Heart left ventricle (tissue), 16 donors: ENCODE data around the gene RNPS1. TPM values are rescaled to one million over a fixed set of nuclear protein-coding genes. Genes with fewer than 3 reads are reported as not detected.
A peak's percentile ranks its signal among the peaks of the same experiment; 100 is the strongest.

ENCODE experiments used
- ATAC-seq, 4 donors: fragments of 200-7000 bp; cut with Tn5 transposase; one replicate each; pipeline ENCODE4 v1.9.1; 2020 to 2022; ENCODE audit warnings: moderate library complexity in 4 of 4, mild to moderate bottlenecking in 3 of 4, moderate number of reproducible peaks in 1 of 4
- DNase-seq, 5 donors: peaks; one replicate each; pipeline ENCODE4 v3.0.0-alpha.2; 2020
- H3K27ac ChIP-seq, 12 donors: fragments of 200-600 bp; sonication (generic) in 4 of 12; one replicate each; pipeline versions ENCODE4 v1.5.0 to v1.8.0; 2016 to 2022; ENCODE audit warnings: mild to moderate bottlenecking in 2 of 12
- H3K27me3 ChIP-seq, 9 donors: fragments of 200-600 bp; sonication (generic) in 2 of 9; one replicate each; pipeline versions ENCODE4 v1.5.1 to v1.8.0; 2016 to 2022; ENCODE audit warnings: mild to moderate bottlenecking in 3 of 9
- H3K36me3 ChIP-seq, 9 donors: fragments of 200-600 bp; sonication (generic) in 2 of 9; one replicate each; pipeline versions ENCODE4 v1.5.0 to v1.8.0; 2018 to 2022; ENCODE audit warnings: mild to moderate bottlenecking in 2 of 9
- H3K4me1 ChIP-seq, 12 donors: fragments of 200-600 bp; sonication (generic) in 4 of 12; one replicate each; pipeline versions ENCODE4 v1.5.0 to v1.8.0; 2016 to 2022; ENCODE audit warnings: mild to moderate bottlenecking in 3 of 12
- H3K4me3 ChIP-seq, 12 donors: fragments of 200-600 bp; sonication (generic) in 4 of 12; one replicate each; pipeline versions ENCODE4 v1.5.0 to v1.8.0; 2017 to 2022; ENCODE audit warnings: mild to moderate bottlenecking in 9 of 12, moderate library complexity in 4 of 12
- H3K9me3 ChIP-seq, 12 donors: fragments of 200-600 bp; sonication (generic) in 4 of 12; one replicate each; pipeline versions ENCODE4 v1.5.0 to v1.8.0; 2016 to 2022; ENCODE audit warnings: mild to moderate bottlenecking in 1 of 12
- POLR2A ChIP-seq, 2 donors: fragments of 450-650 bp; IDR thresholded peaks; one replicate each; pipeline ENCODE4 v1.6.1; 2017; ENCODE audit warnings: antibody characterized with exemption in 2 of 2, mild to moderate bottlenecking in 2 of 2, moderate library complexity in 2 of 2
- WGBS, 4 donors: extraction: QIAGEN DNeasy Blood & Tissue Kit in 2 of 4; methylation state at CpG; one replicate each; pipeline versions ENCODE4 v1.1.5 to v1.1.7; 2013 to 2018; 5-methylcytosine and 5-hydroxymethylcytosine counted together
- intact Hi-C, 10 donors: fragments of 100-400 bp; cut with DNase I; formaldehyde crosslinking; loops; one replicate each; pipeline versions ENCODE4 v1.11.1 to v1.14.2; 2022
- polyA plus RNA-seq, 2 donors: library from polyadenylated mRNA; stranded (reverse); fragments of 200-250 nt; gene quantifications; one replicate each; pipeline ENCODE4 v1.2.3, GENCODE V29; 2013
- total RNA-seq, 9 donors: library from RNA; depleted of rRNA in 2 of 9; stranded (reverse); fragments of >200 nt in 2 of 9; fragmentation: NEBNext Ultra II Directional in 3 of 9; extraction: Animal tissue kit (Norgen Biotek cat#: 25700) in 3 of 9; gene quantifications; one replicate each; pipeline versions ENCODE4 v1.1.0 to v1.2.4, GENCODE V29; 2016 to 2023
- TF ChIP-seq, protein P1 (sequence below), 12 donors: fragments of 200-600 bp; sonication (generic) in 4 of 12; IDR thresholded peaks; one replicate each; pipeline versions ENCODE4 v1.5.0 to v1.8.0; 2018 to 2022; ENCODE audit warnings: antibody characterized with exemption in 12 of 12, mild to moderate bottlenecking in 5 of 12
- donor health status: ischemic (EF 13 %, LVEDD 7.1; RV severe dilation, severe dysfunction).
- donor health status: healthy with polysubstance abuse.
- donor health status: DM: no; HTN: yes; CAD: no.
- donor health status: DM: no; HTN: no; CAD: no.
- donor health status: ischemic (EF 25% LVEDD 6.9; RV normal size, moderate dysfunction).
- donor health status: ischemic (EF 25% LVEDD 5.7; RV mildly dilated, moderate dysfunction).
- donor health status: healthy.
- donor health status: DM: yes; HTN: yes; CAD: no.
- donor health status: ischemic (EF 35%, LVEDD 5.7; RV mildly dilated, moderate dysfunction).
- donor health status: nonischemic (EF 11% LVEDD 7.7; RV severe dilation, severe dysfunction).
- donor health status: DM: yes; HTN: yes; CAD: no.
- donor health status: PGD.
- donor health status: ischemic (EF 29% LVEDD 5.4; RV normal size, mild dysfunction).
- donor health status: nonischemic (EF 23%, LVEDD 6.1; RV moderate dilation, normal function).

Gene RNPS1
- total and polyA plus RNA-seq, 11 donors: 73.9 to 193 (median 120) TPM

DNA sequence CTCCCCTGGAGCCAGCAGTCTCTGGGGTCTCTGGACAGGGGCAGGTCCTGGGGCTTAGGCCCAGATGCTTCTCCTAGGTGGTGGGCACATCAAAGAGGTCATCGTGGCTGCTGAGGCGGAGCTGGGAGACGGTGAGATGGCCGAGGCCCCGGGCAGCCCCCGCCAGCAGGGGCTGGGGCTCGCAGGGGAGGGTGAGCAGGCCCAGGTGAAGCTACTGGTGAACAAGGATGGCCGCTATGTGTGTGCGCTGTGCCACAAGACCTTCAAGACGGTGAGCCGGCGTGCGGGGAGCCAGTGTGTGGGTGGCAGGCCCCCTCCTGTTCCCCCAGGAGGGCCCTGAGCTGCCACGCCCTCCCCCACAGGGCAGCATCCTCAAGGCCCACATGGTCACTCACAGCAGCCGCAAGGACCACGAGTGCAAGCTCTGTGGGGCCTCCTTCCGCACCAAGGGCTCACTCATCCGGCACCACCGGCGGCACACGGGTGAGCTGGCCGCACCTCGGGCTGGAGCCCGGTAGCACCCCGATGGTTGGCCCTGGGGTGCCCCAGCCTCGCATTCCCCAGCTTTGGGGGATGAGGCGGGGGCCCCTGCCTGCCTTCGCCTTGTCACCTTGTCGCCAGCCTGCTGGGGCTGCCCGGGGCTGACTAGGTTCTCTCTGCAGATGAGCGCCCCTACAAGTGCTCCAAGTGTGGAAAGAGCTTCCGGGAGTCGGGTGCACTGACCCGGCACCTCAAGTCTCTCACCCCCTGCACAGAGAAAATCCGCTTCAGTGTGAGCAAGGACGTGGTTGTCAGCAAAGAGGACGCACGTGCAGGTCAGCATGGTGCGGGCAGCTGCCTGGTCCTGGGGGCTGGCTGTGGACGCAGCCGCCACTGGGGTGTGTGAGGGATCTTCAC, 35.6 kb downstream of the RNPS1 start:
- intact Hi-C loops: no loop called here
- 90 to 92% (median 91%) methylated on average over 23 to 41 of the region's 41 CpGs for WGBS, 4 donors
- peaks cover 0 to 18% (median 14%) of the 10 kb centered on the region in 12 donors for H3K4me1 ChIP-seq
- peak in 1 of 5 donors; percentile 21 for DNase-seq
- H3K27me3 ChIP-seq: peaks cover 0 to 17% (median 6%) of the 10 kb centered on the region in 9 donors
- no peak for ATAC-seq
- H3K36me3 ChIP-seq: peaks cover 7 to 80% (median 73%) of the 10 kb centered on the region in 9 donors
- no peak overlapping the region for H3K27ac ChIP-seq
- H3K9me3 ChIP-seq: no peaks in the 10 kb centered on the region
- TF ChIP-seq POLR2A (IDR thresholded peaks at IDR 0.05): no peak
- TF ChIP-seq, protein P1, sequence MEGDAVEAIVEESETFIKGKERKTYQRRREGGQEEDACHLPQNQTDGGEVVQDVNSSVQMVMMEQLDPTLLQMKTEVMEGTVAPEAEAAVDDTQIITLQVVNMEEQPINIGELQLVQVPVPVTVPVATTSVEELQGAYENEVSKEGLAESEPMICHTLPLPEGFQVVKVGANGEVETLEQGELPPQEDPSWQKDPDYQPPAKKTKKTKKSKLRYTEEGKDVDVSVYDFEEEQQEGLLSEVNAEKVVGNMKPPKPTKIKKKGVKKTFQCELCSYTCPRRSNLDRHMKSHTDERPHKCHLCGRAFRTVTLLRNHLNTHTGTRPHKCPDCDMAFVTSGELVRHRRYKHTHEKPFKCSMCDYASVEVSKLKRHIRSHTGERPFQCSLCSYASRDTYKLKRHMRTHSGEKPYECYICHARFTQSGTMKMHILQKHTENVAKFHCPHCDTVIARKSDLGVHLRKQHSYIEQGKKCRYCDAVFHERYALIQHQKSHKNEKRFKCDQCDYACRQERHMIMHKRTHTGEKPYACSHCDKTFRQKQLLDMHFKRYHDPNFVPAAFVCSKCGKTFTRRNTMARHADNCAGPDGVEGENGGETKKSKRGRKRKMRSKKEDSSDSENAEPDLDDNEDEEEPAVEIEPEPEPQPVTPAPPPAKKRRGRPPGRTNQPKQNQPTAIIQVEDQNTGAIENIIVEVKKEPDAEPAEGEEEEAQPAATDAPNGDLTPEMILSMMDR (IDR thresholded peaks at IDR 0.05): no peak
- H3K4me3 ChIP-seq: no peak overlapping the region

DNA sequence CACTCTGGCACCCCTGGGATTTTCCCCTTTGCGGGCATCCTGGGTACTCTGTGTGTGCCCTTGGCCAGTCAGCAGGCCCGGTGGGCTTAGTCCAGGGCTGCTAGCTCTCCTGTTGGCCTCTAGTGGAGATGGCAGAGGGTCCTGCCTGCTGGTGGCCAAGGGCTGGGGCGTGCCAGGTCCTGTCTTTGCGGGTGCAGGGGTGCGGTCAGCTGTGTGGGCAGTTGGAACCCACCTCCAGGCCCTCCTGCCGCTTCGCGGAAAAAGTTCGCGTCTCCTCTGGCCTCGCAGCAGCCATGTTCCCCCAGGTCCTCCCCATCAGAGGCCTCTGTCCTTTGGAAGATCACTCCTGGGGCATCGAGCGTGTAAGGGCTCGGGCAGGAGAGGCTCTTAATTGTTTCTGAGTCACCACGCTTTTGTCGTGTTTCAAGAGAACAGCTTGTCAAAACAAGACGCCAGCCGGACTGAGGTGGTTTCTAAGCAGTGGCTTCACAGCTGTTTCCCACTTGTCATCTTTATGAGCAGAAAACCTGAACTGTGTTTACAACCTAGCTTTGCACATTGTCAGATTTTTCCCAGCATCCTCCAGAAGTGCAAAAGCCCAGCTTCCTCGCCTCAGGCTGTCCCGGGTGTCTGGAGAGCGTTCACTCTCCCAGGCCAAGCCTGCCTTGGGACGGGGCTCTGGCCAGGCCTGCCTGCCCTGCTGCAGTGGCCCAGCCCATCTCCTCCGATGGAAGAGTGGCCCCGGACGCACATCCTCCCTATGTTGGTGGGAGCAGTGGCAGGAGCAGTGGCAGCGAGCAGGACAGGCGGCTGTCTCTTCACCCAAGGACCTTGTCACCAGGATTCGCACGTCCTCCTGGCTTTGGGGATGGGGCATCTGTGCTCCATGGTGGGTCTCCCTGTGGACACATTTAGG, 36.7 kb downstream of the RNPS1 start:
- peaks cover 7 to 90% (median 78%) of the 10 kb centered on the region in 9 donors for H3K36me3 ChIP-seq
- TF ChIP-seq, protein P1 (IDR thresholded peaks at IDR 0.05): no peak
- no peak for TF ChIP-seq POLR2A (IDR thresholded peaks at IDR 0.05)
- intact Hi-C loops: no loop called here
- DNase-seq: peak in 1 of 5 donors; percentile 24
- WGBS, 4 donors: 87 to 90% (median 89%) methylated on average over 26 to 29 of the region's 29 CpGs
- H3K9me3 ChIP-seq: no peaks in the 10 kb centered on the region
- peaks cover 0 to 14% (median 4%) of the 10 kb centered on the region in 12 donors for H3K4me1 ChIP-seq
- H3K27me3 ChIP-seq: peaks cover 0 to 6% (median 0%) of the 10 kb centered on the region in 9 donors
- H3K4me3 ChIP-seq: no peak overlapping the region
- no peak overlapping the region for H3K27ac ChIP-seq
- ATAC-seq: no peak

DNA sequence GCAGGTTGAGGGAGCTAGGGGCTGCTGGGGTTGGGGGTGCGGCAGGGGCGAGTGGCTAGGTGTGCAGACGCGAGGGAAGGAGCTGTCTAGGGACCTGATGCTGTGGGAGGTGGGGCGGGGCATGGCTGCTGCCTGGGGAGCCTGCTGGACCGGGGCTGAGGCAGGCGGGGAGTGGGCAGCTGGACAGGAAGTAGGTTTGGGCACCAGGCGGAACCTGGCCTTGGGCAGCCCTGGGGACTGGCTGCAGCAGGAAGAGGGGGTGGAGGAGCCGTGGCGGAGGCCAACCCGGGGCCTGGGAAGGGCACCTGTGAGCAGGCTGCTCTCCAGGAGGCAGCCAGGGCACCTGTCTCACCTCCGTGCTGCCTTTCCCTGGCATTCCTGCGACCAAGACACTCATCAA, 37.5 kb downstream of the RNPS1 start:
- 86 to 93% (median 91%) methylated on average over 5 to 13 of the region's 13 CpGs for WGBS, 4 donors
- H3K27ac ChIP-seq: no peak overlapping the region
- peaks cover 0 to 16% (median 3%) of the 10 kb centered on the region in 12 donors for H3K4me1 ChIP-seq
- H3K36me3 ChIP-seq: peaks cover 7 to 87% (median 72%) of the 10 kb centered on the region in 9 donors
- TF ChIP-seq POLR2A (IDR thresholded peaks at IDR 0.05): no peak
- TF ChIP-seq, protein P1 (IDR thresholded peaks at IDR 0.05): no peak
- H3K4me3 ChIP-seq: no peak overlapping the region
- no peak for DNase-seq
- H3K27me3 ChIP-seq: no peaks in the 10 kb centered on the region
- no peaks in the 10 kb centered on the region for H3K9me3 ChIP-seq
- ATAC-seq: no peak
- intact Hi-C loops: no loop called here
